GM12878 (cell line): ENCODE results near the gene ECM2. TPM values are rescaled to one million over a fixed set of nuclear protein-coding genes. Genes with fewer than 3 reads are reported as not detected.

ENCODE experiments used
- ATAC-seq: fragments of 200-7000 bp; cut with Tn5 transposase; 3 replicates; pipeline ENCODE4 v1.9.1; 2020; ENCODE audit warnings: mild to moderate bottlenecking, moderate library complexity
- Bru-seq: library from RNA; stranded (reverse); fragments of 400-500 nt; gene quantifications from one replicate; lab custom pipeline; 2021; lab: Mats Ljungman, UMichigan
- BruChase-seq, 2 experiments: library from RNA; stranded (reverse); fragments of 400-500 nt; gene quantifications; one replicate each; lab custom pipeline; 2021; lab: Mats Ljungman, UMichigan
- BruUV-seq: library from RNA; stranded (reverse); fragments of 400-500 nt; replicated peaks from 2 replicates; lab custom pipeline; 2021; lab: Mats Ljungman, UMichigan
- CTCF ChIA-PET: fragments of 300-600 bp; sonication (Branson Sonifier 250); formaldehyde crosslinking; extraction: SDS; loops from one replicate; lab custom pipeline; 2021; ENCODE audit warnings: inconsistent platforms; lab: Yijun Ruan, JAX
- POLR2A ChIA-PET: fragments of 350-600 bp; formaldehyde crosslinking; extraction: SDS; loops from one replicate; lab custom pipeline; 2021; ENCODE audit warnings: inconsistent platforms; lab: Charles Lee
- RAD21 ChIA-PET: fragments of 300-600 bp; sonication (Branson Sonifier 250); formaldehyde crosslinking; loops from one replicate; lab custom pipeline; 2023; ENCODE audit warnings: antibody characterized with exemption; ENCODE audit not compliant: unreplicated experiment; lab: Charles Lee
- SMC1A ChIA-PET: fragments of 300-600 bp; sonication (Branson Sonifier 250); formaldehyde crosslinking; loops from one replicate; lab custom pipeline; 2023; ENCODE audit not compliant: unreplicated experiment, uncharacterized antibody; lab: Charles Lee
- DNase-seq: peaks from one replicate; pipeline ENCODE4 v3.0.0-alpha.2; 2011; ENCODE audit warnings: low read depth, low spot score
- FAIRE-seq: peaks from 3 replicates; lab custom pipeline; 2011; peaks lifted over from hg19 to GRCh38; lab: Jason Lieb, UNC
- H2AFZ ChIP-seq: 2 replicates; pipeline ENCODE4 v1.6.0; 2011; ENCODE audit warnings: low read depth, low read length, control low read depth; ENCODE audit not compliant: control insufficient read depth
- H3K27ac ChIP-seq: 2 replicates; pipeline ENCODE4 v1.5.1; 2011; ENCODE audit warnings: control low read depth; ENCODE audit not compliant: control insufficient read depth, insufficient read depth
- H3K27me3 ChIP-seq, 2 experiments: replicated peaks in 1 of 2; 2 replicates each; pipeline versions ENCODE4 v1.6.0 to v1.6.1; 2011; ENCODE audit warnings: low read length in 1 of 2; ENCODE audit not compliant: control insufficient read depth in 2 of 2, insufficient read depth in 2 of 2
- H3K36me3 ChIP-seq, 2 experiments: 2 replicates each; pipeline ENCODE4 v1.5.1; 2011; ENCODE audit warnings: low read length in 1 of 2; ENCODE audit not compliant: control insufficient read depth in 2 of 2, insufficient read depth in 2 of 2
- H3K4me1 ChIP-seq: 2 replicates; pipeline ENCODE4 v1.6.1; 2011; ENCODE audit warnings: mild to moderate bottlenecking, low read length, moderate library complexity, mixed read lengths; ENCODE audit not compliant: control insufficient read depth, insufficient read depth
- H3K4me2 ChIP-seq: 2 replicates; pipeline ENCODE4 v1.6.0; 2011; ENCODE audit warnings: control low read depth; ENCODE audit not compliant: control insufficient read depth, insufficient read depth
- H3K4me3 ChIP-seq: fragments of 200-600 bp; sonication (generic); 2 replicates; pipeline ENCODE4 v1.5.1; 2016
- H3K79me2 ChIP-seq: 2 replicates; pipeline ENCODE4 v1.6.0; 2011; ENCODE audit warnings: low read length; ENCODE audit not compliant: control insufficient read depth, insufficient read depth
- H3K9ac ChIP-seq: 2 replicates; pipeline ENCODE4 v1.8.0; 2011; ENCODE audit warnings: low read length, control low read depth, mixed read lengths; ENCODE audit not compliant: control insufficient read depth, insufficient read depth
- H3K9me3 ChIP-seq: replicated peaks from 3 replicates; pipeline ENCODE4 v1.5.1; 2011; ENCODE audit warnings: mild to moderate bottlenecking, low read length; ENCODE audit not compliant: control insufficient read depth, insufficient read depth
- H4K20me1 ChIP-seq: 2 replicates; pipeline ENCODE4 v1.6.0; 2011; ENCODE audit not compliant: control insufficient read depth, insufficient read depth
- CREM ChIP-seq: IDR thresholded peaks from 2 replicates; pipeline ENCODE4 v1.6.1; 2014; ENCODE audit warnings: antibody characterized with exemption, low read depth
- ESRRA ChIP-seq: IDR thresholded peaks from 2 replicates; pipeline ENCODE4 v1.6.1; 2012; ENCODE audit warnings: mild to moderate bottlenecking, low read length, improper control_type of control experiment
- NKRF ChIP-seq: fragments of 450-650 bp; conservative IDR thresholded peaks from 2 replicates; pipeline ENCODE4 v1.6.1; 2017; ENCODE audit warnings: mild to moderate bottlenecking, moderate library complexity
- NR2F1 ChIP-seq: fragments of 450-650 bp; conservative IDR thresholded peaks from 2 replicates; pipeline ENCODE4 v1.6.1; 2017; ENCODE audit warnings: mild to moderate bottlenecking
- RUNX3 ChIP-seq: IDR thresholded peaks from 2 replicates; pipeline ENCODE4 v1.6.1; 2012; ENCODE audit warnings: low read length, inconsistent platforms
- TCF7 ChIP-seq: IDR thresholded peaks from 2 replicates; pipeline ENCODE4 v1.6.1; 2014; ENCODE audit warnings: antibody characterized with exemption, borderline replicate concordance
- ZBTB40 ChIP-seq: fragments of 450-650 bp; IDR thresholded peaks from 2 replicates; pipeline ENCODE4 v1.6.1; 2016; ENCODE audit warnings: mild to moderate bottlenecking, moderate library complexity, borderline replicate concordance
- WGBS: methylation state at CpG from one replicate; pipeline ENCODE4 v1.1.6; 2016; ENCODE audit warnings: low lambda C conversion rate; ENCODE audit not compliant: insufficient replicate concordance, insufficient coverage; ENCODE audit errors: missing lambda C conversion rate; 5-methylcytosine and 5-hydroxymethylcytosine counted together
- in situ Hi-C: fragments of 300-500 bp; cut with MboI; formaldehyde crosslinking; loops from 9 replicates; pipeline ENCODE4 v1.14.3; 2018; ENCODE audit warnings: mixed read lengths
- intact Hi-C: fragments of 100-400 bp; cut with micrococcal nuclease; formaldehyde crosslinking; loops from one replicate; pipeline ENCODE4 v1.14.2; 2022; ENCODE audit not compliant: unreplicated experiment
- long read RNA-seq, 2 experiments: library from polyadenylated mRNA; unstranded; transcript quantifications; one replicate each; pipeline ENCODE4 v2.0.0, GENCODE V29; 2019 to 2020
- polyA minus RNA-seq, 3 experiments: library from RNA; depleted of rRNA, polyadenylated mRNA; stranded (reverse); fragments of >200 nt; gene quantifications; 2 replicates each; pipeline ENCODE4 v1.2.3, GENCODE V29; 2011
- polyA plus RNA-seq, 11 experiments: library from polyadenylated mRNA; depleted of rRNA in 4 of 11; unstranded in 6 of 11; stranded (reverse) in 5 of 11; fragments of >200 nt; fragmentation: Nextera tagmentation in 4 of 11; fragmentation: Illumina TruSeq in 1 of 11; extraction: Ambion mirVana in 4 of 11; extraction: Trizol in 1 of 11; gene quantifications; 1 replicate in 1 of 11; 2 replicates in 10 of 11; pipeline versions ENCODE4 v1.2.1 to v1.2.3, GENCODE V29; 2011 to 2016; ENCODE audit warnings: inconsistent platforms in 2 of 11, missing spikeins in 2 of 11, low read depth in 1 of 11
- total RNA-seq, 4 experiments: library from RNA; depleted of rRNA in 3 of 4; stranded (reverse); fragments of >200 nt in 3 of 4; fragmentation: Illumina TruSeq in 1 of 4; extraction: Trizol in 1 of 4; gene quantifications; 2 replicates each; pipeline versions ENCODE4 v1.2.1 to v1.2.3, GENCODE V29; 2013 to 2021

Gene ECM2
- not detected in 2 replicates for total RNA-seq (2013; cell fraction: nucleolus; rRNA removed)
- 0.06 TPM in 1 of 2 replicates, not detected in the other for total RNA-seq (2014; rRNA removed)
- 0.09 TPM in 1 of 2 replicates, not detected in the other for total RNA-seq (2014; rRNA removed; fragmentation: Illumina TruSeq; extraction: Trizol)
- total RNA-seq (2021): 0.08 TPM in 1 of 2 replicates, not detected in the other
- 0.28 TPM for polyA plus RNA-seq (2011; ENCODE audit: low read depth)
- 0.03 and 0.06 TPM in 2 replicates for polyA plus RNA-seq (2011; rRNA removed)
- 0.05 TPM in 1 of 2 replicates, not detected in the other for polyA plus RNA-seq (2011; cell fraction: cytosol; rRNA removed)
- 0.07 TPM in 1 of 2 replicates, not detected in the other for polyA plus RNA-seq (2011; cell fraction: nucleus; rRNA removed)
- polyA plus RNA-seq (2012): 0.07 and 0.08 TPM in 2 replicates
- polyA plus RNA-seq (2014; fragmentation: Illumina TruSeq; extraction: Trizol): 0.13 and 0.51 TPM in 2 replicates
- under 1 TPM; 0.04 to 0.27 TPM for polyA plus RNA-seq (2014; fragmentation: Nextera tagmentation; extraction: Ambion mirVana)
- polyA plus RNA-seq (2014; rRNA removed): 0.03 TPM in 1 of 2 replicates, not detected in the other
- polyA plus RNA-seq (2016; fragmentation: Nextera tagmentation; extraction: Ambion mirVana): under 1 TPM; 0.54 to 0.67 TPM
- not detected in 2 replicates for polyA minus RNA-seq (2011; rRNA and poly(A)+ RNA removed)
- not detected in 2 replicates for polyA minus RNA-seq (2011; cell fraction: cytosol; rRNA and poly(A)+ RNA removed)
- not detected in 2 replicates for polyA minus RNA-seq (2011; cell fraction: nucleus; rRNA and poly(A)+ RNA removed)
- percentile 20 among the genes with signal in this experiment for Bru-seq, nascent RNA
- BruChase-seq, experiment 1, labeled RNA remaining after a 6-hour chase: percentile 13 among the genes with signal in this experiment
- BruChase-seq, experiment 2, labeled RNA remaining after a 2-hour chase: percentile 18 among the genes with signal in this experiment
- long read RNA-seq, experiment 1, partial matches to known transcripts: 0 of 1 reads
- long read RNA-seq, experiment 1, other reads (novel, unspliced or antisense): 1 of 1 reads
- long read RNA-seq, experiment 2, partial matches to known transcripts: 0 of 1 reads
- long read RNA-seq, experiment 2, other reads (novel, unspliced or antisense): 1 of 1 reads

- Histone ChIP-seq H3K4me3 (peak within 1 kb of the TSS; percentile 29; the same call in 1 of the 2 replicates), H3K9me3 (no peaks in the 10 kb centered on the region), H3K27ac (peak within 1 kb of the TSS; percentile 53; the same call in 1 of the 2 replicates), H3K27me3 (no peaks in the 10 kb centered on the region), H3K4me2 (peak within 1 kb of the TSS; percentile 77), H2AFZ (peak within 1 kb of the TSS; percentile 69), H3K9ac (peak within 1 kb of the TSS; percentile 36; the same call in 1 of the 2 replicates), H4K20me1 (no peaks in the 10 kb centered on the region), H3K79me2 (no peaks in the 10 kb centered on the region), H3K4me1 (peaks cover 6% of the 10 kb centered on the region), H3K36me3 (no peaks in the 10 kb centered on the region)
- SMC1A ChIA-PET: interaction anchor here (0.9 to 1.5 kb wide), 4 partner anchors 49 to 111 kb away, joined by 3 to 4 read pairs (median 3); no protein-coding TSS in a partner anchor
- no TSS peak for BruUV-seq
- no peak for FAIRE-seq
- 98% methylated on average over 7 of the region's 7 CpGs for WGBS
- intact Hi-C loops (no loop called here), in situ Hi-C loops (no loop called here)
- POLR2A ChIA-PET: no interaction called here
- CTCF ChIA-PET: interaction anchor here (1.4 kb wide), 1 partner anchor 401 kb away, joined by 3 read pairs; no protein-coding TSS in a partner anchor
- RAD21 ChIA-PET: no interaction called here
- no peak for TF ChIP-seq CREM
- no peak for TF ChIP-seq RUNX3
- no peak for TF ChIP-seq ZBTB40
- no peak for TF ChIP-seq ESRRA
- TF ChIP-seq NR2F1: no peak
- no peak for TF ChIP-seq TCF7
- no peak for TF ChIP-seq NKRF
- no peak for ATAC-seq
- DNase-seq: no peak
Observed at GRCh38 chr9:92535940-92536850, at the start of gene ECM2. Gene ECM2 (minus strand): TSS chr9:92535990. CDS start chr9:92522866, 13,124 bp downstream.
